IMR-90 (cell line): ENCODE results near the gene GRIN2B. TPM values are rescaled to one million over a fixed set of nuclear protein-coding genes. Genes with fewer than 3 reads are reported as not detected.

ENCODE experiments used
- ATAC-seq: fragments of 200-7000 bp; cut with Tn5 transposase; 2 replicates; pipeline ENCODE4 v1.9.1; 2020; ENCODE audit warnings: low read depth, mild to moderate bottlenecking, moderate library complexity
- BruUV-seq: library from RNA; stranded (reverse); fragments of 400-500 nt; replicated peaks from 2 replicates; lab custom pipeline; 2021; lab: Mats Ljungman, UMichigan
- CTCF ChIA-PET: fragments of 300-600 bp; formaldehyde crosslinking; extraction: SDS; loops from one replicate; lab custom pipeline; 2021; ENCODE audit warnings: antibody characterized with exemption; lab: Yijun Ruan, JAX
- POLR2A ChIA-PET: fragments of 300-600 bp; sonication (Branson Sonifier 250); formaldehyde crosslinking; loops from one replicate; lab custom pipeline; 2022; ENCODE audit warnings: antibody characterized with exemption; ENCODE audit not compliant: unreplicated experiment; lab: Charles Lee
- DNase-seq: peaks from one replicate; pipeline ENCODE4 v3.0.0; 2013
- H2AFZ ChIP-seq: replicated peaks from 2 replicates; pipeline ENCODE3; 2013; ENCODE audit warnings: low read length, mild to moderate bottlenecking; ENCODE audit not compliant: poor library complexity
- H2AK5ac ChIP-seq: 2 replicates; pipeline ENCODE4 v1.6.1; 2013; ENCODE audit warnings: low read depth, low read length, inconsistent platforms
- H2AK9ac ChIP-seq: replicated peaks from 2 replicates; pipeline ENCODE3; 2013; ENCODE audit warnings: mild to moderate bottlenecking, low read depth, low read length, moderate library complexity; ENCODE audit not compliant: poor library complexity
- H2BK120ac ChIP-seq: 2 replicates; pipeline ENCODE4 v1.6.1; 2013; ENCODE audit warnings: low read depth, low read length, inconsistent platforms
- H2BK15ac ChIP-seq: 3 replicates; pipeline ENCODE4 v1.6.1; 2013; ENCODE audit warnings: low read depth, low read length, inconsistent platforms
- H2BK20ac ChIP-seq: 2 replicates; pipeline ENCODE4 v1.6.1; 2013; ENCODE audit warnings: low read depth, mild to moderate bottlenecking, inconsistent platforms, low read length, moderate library complexity
- H2BK5ac ChIP-seq: 2 replicates; pipeline ENCODE4 v1.6.1; 2013; ENCODE audit warnings: mild to moderate bottlenecking, low read depth, low read length, inconsistent platforms; ENCODE audit not compliant: poor library complexity, severe bottlenecking
- H3K14ac ChIP-seq: replicated peaks from 2 replicates; pipeline ENCODE4 v1.6.1; 2013; ENCODE audit warnings: low read depth, low read length, inconsistent platforms
- H3K18ac ChIP-seq: 2 replicates; pipeline ENCODE4 v1.6.1; 2013; ENCODE audit warnings: low read depth, low read length, control low read depth
- H3K23ac ChIP-seq: 2 replicates; pipeline ENCODE4 v1.6.1; 2013; ENCODE audit warnings: low read depth, low read length, inconsistent platforms
- H3K27ac ChIP-seq: 2 replicates; pipeline ENCODE4 v1.5.1; 2013; ENCODE audit warnings: mild to moderate bottlenecking, control low read depth, low read length; ENCODE audit not compliant: insufficient read depth
- H3K27me3 ChIP-seq: 2 replicates; pipeline ENCODE4 v1.6.1; 2013; ENCODE audit warnings: low read length; ENCODE audit not compliant: control insufficient read depth, insufficient read depth
- H3K36me3 ChIP-seq: 2 replicates; pipeline ENCODE4 v1.6.1; 2013; ENCODE audit warnings: low read length, mixed read lengths; ENCODE audit not compliant: control insufficient read depth, insufficient read depth
- H3K4ac ChIP-seq: 2 replicates; pipeline ENCODE4 v1.6.1; 2013; ENCODE audit warnings: low read depth, low read length, inconsistent platforms
- H3K4me1 ChIP-seq: 2 replicates; pipeline ENCODE4 v1.6.1; 2013; ENCODE audit warnings: low read length, mixed read lengths; ENCODE audit not compliant: control insufficient read depth, insufficient read depth
- H3K4me2 ChIP-seq: 2 replicates; pipeline ENCODE4 v1.6.1; 2013; ENCODE audit warnings: low read depth, mild to moderate bottlenecking, control low read depth, low read length, moderate library complexity
- H3K4me3 ChIP-seq: 2 replicates; pipeline ENCODE4 v1.5.1; 2013; ENCODE audit warnings: low read depth, mild to moderate bottlenecking, control low read depth, low read length, moderate library complexity; ENCODE audit not compliant: insufficient read depth
- H3K56ac ChIP-seq: 2 replicates; pipeline ENCODE4 v1.6.1; 2013; ENCODE audit warnings: low read length, inconsistent platforms; ENCODE audit not compliant: insufficient read depth; ENCODE audit errors: extremely low read depth
- H3K79me1 ChIP-seq, 2 experiments: 2 replicates each; pipeline ENCODE4 v1.6.1; 2013; ENCODE audit warnings: low read length in 2 of 2, inconsistent platforms in 1 of 2, low read depth in 1 of 2
- H3K9ac ChIP-seq: 2 replicates; pipeline ENCODE4 v1.6.1; 2013; ENCODE audit warnings: low read depth, low read length, control low read depth
- H3K9me1 ChIP-seq: 2 replicates; pipeline ENCODE4 v1.6.1; 2013; ENCODE audit warnings: low read length, inconsistent platforms; ENCODE audit not compliant: insufficient read depth
- H3K9me3 ChIP-seq: 2 replicates; pipeline ENCODE4 v1.6.1; 2013; ENCODE audit warnings: low read length; ENCODE audit not compliant: control insufficient read depth, insufficient read depth
- H4K20me1 ChIP-seq: 2 replicates; pipeline ENCODE4 v1.6.1; 2013; ENCODE audit warnings: low read length, inconsistent platforms; ENCODE audit not compliant: insufficient read depth
- H4K5ac ChIP-seq: 2 replicates; pipeline ENCODE4 v1.6.1; 2013; ENCODE audit warnings: mild to moderate bottlenecking, low read depth, low read length, control low read depth
- H4K8ac ChIP-seq, 2 experiments: 2 replicates each; pipeline ENCODE4 v1.6.1; 2013; ENCODE audit warnings: low read depth in 2 of 2, low read length in 2 of 2, control low read depth in 1 of 2, inconsistent platforms in 1 of 2
- H4K91ac ChIP-seq: 2 replicates; pipeline ENCODE4 v1.6.1; 2013; ENCODE audit warnings: low read depth, low read length, inconsistent platforms; ENCODE audit not compliant: insufficient read depth
- FOS ChIP-seq: fragments of 150-350 bp; IDR thresholded peaks from 2 replicates; pipeline ENCODE4 v1.6.1; 2016; ENCODE audit warnings: low read depth, low read length
- MAFK ChIP-seq: IDR thresholded peaks from 2 replicates; pipeline ENCODE4 v1.6.1; 2012; ENCODE audit warnings: low read depth, low read length, improper control_type of control experiment
- MXI1 ChIP-seq: IDR thresholded peaks from 2 replicates; pipeline ENCODE4 v1.6.1; 2012; ENCODE audit warnings: low read depth, mild to moderate bottlenecking, low read length, moderate library complexity, borderline replicate concordance
- NFE2L2 ChIP-seq: fragments of 150-350 bp; IDR thresholded peaks from 2 replicates; pipeline ENCODE4 v1.6.1; 2016; ENCODE audit warnings: low read depth, mild to moderate bottlenecking, low read length
- RAD21 ChIP-seq: IDR thresholded peaks from 2 replicates; pipeline ENCODE4 v1.6.1; 2012; ENCODE audit warnings: low read length, improper control_type of control experiment
- RFX5 ChIP-seq: IDR thresholded peaks from 2 replicates; pipeline ENCODE4 v1.8.0; 2012; ENCODE audit warnings: low read depth, mild to moderate bottlenecking, low read length, moderate library complexity
- WGBS, 2 experiments: methylation state at CpG; one replicate each; pipeline versions ENCODE4 v1.1.5 to v1.1.7; 2013; ENCODE audit warnings: missing lambda C conversion rate in 2 of 2; ENCODE audit not compliant: insufficient read length in 1 of 2; ENCODE audit errors: extremely low coverage in 2 of 2; 5-methylcytosine and 5-hydroxymethylcytosine counted together
- dilution Hi-C: fragments of 300-500 bp; cut with HindIII; formaldehyde crosslinking; loops from one replicate; pipeline ENCODE4 v1.14.3; 2018; ENCODE audit warnings: low sequenced_read_pairs; ENCODE audit not compliant: unreplicated experiment
- in situ Hi-C: fragments of 300-500 bp; cut with MboI; formaldehyde crosslinking; loops from 3 replicates; pipeline ENCODE4 v1.14.3; 2019; ENCODE audit warnings: low sequenced_read_pairs, inconsistent platforms, mixed read lengths
- intact Hi-C: fragments of 100-400 bp; cut with micrococcal nuclease; formaldehyde crosslinking; loops from 2 replicates; pipeline ENCODE4 v1.10.0; 2022
- polyA plus RNA-seq, 3 experiments: library from polyadenylated mRNA; depleted of rRNA; stranded (reverse); fragments of >200 nt; gene quantifications; 2 replicates each; pipeline ENCODE4 v1.2.3, GENCODE V29; 2012; ENCODE audit warnings: low replicate concordance in 1 of 3
- total RNA-seq: library from RNA; depleted of rRNA; stranded (reverse); fragments of >200 nt; gene quantifications from 2 replicates; pipeline ENCODE4 v1.2.3, GENCODE V29; 2012
- TF ChIP-seq, protein P1 (sequence below): fragments of 150-350 bp; IDR thresholded peaks from 2 replicates; pipeline ENCODE4 v1.6.1; 2016; ENCODE audit warnings: low read depth, mild to moderate bottlenecking, low read length, moderate library complexity, borderline replicate concordance

The GRIN2B gene
- total and polyA plus RNA-seq, 2 of the 4 experiments (the other 2 are of a cell fraction), result under 0.01 TPM; not detected in 1

DNA sequence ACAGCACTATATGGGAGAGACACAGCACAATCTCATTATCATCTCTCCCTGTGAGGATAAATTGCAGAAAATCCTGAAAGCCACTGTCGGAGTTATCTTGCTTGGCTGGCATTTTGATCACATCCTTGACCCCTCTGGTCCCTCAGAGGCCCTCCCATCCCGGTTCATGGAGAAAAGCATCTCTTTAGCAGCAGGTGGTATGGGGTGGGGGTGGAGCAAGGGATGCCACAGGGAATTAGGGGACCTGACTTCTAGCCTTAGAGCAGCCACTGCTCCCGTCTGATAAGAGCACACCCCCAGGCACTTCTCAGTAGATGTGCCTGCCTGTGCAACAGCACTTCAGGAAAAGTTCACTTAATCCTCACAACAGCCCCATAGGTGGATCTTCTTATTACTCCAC lies 38.6 kb downstream of the GRIN2B start:
- ATAC-seq (no peak), DNase-seq (no peak)
- H4K5ac ChIP-seq, result no peak overlapping the region
- in situ Hi-C loops, result no loop called here
- no peaks in the 10 kb centered on the region for H3K27me3 ChIP-seq
- no peak overlapping the region for H2BK20ac ChIP-seq
- no TSS peak for BruUV-seq
- no peaks in the 10 kb centered on the region for H3K4me1 ChIP-seq
- H3K18ac ChIP-seq, result no peak overlapping the region
- H2BK120ac ChIP-seq, result no peak overlapping the region
- intact Hi-C loops, result no loop called here
- H4K91ac ChIP-seq, result no peak overlapping the region
- peaks cover 2% of the 10 kb centered on the region; the same call in 1 of the 2 replicates for H3K9me3 ChIP-seq
- H3K23ac ChIP-seq, result no peak overlapping the region
- no peak overlapping the region for H2AK9ac ChIP-seq
- no peak overlapping the region for H3K14ac ChIP-seq
- no peak overlapping the region for H2BK15ac ChIP-seq
- H3K9ac ChIP-seq, result no peak overlapping the region
- H2AFZ ChIP-seq, result no peak overlapping the region
- no peak overlapping the region for H3K4ac ChIP-seq
- dilution Hi-C loops, result no loop called here
- TF ChIP-seq FOS, result no peak
- TF ChIP-seq MXI1, result no peak
- TF ChIP-seq NFE2L2, result no peak
- TF ChIP-seq, protein P1, sequence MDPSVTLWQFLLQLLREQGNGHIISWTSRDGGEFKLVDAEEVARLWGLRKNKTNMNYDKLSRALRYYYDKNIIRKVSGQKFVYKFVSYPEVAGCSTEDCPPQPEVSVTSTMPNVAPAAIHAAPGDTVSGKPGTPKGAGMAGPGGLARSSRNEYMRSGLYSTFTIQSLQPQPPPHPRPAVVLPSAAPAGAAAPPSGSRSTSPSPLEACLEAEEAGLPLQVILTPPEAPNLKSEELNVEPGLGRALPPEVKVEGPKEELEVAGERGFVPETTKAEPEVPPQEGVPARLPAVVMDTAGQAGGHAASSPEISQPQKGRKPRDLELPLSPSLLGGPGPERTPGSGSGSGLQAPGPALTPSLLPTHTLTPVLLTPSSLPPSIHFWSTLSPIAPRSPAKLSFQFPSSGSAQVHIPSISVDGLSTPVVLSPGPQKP, result no peak
- TF ChIP-seq MAFK, result no peak
- no peak for TF ChIP-seq RAD21
- no peak for TF ChIP-seq RFX5
- no peaks in the 10 kb centered on the region for H3K9me1 ChIP-seq
- no peak overlapping the region for H2AK5ac ChIP-seq
- WGBS, 2 experiments, result no CpG with 5 or more reads among the region's 3 CpGs
- H3K79me1 ChIP-seq, result no peaks in the 10 kb centered on the region
- H3K36me3 ChIP-seq, result no peaks in the 10 kb centered on the region
- no peak overlapping the region for H3K4me2 ChIP-seq
- H3K56ac ChIP-seq, result no peak overlapping the region
- H4K20me1 ChIP-seq, result no peaks in the 10 kb centered on the region
- no peak overlapping the region for H2BK5ac ChIP-seq
- H3K4me3 ChIP-seq, result no peak overlapping the region
- POLR2A ChIA-PET, result no interaction called here
- no peak overlapping the region for H3K27ac ChIP-seq
- CTCF ChIA-PET, result no interaction called here
- no peak overlapping the region for H4K8ac ChIP-seq
